HepG2 (cell line): ENCODE data around the gene LYZL1. TPM values are rescaled to one million over a fixed set of nuclear protein-coding genes. Genes with fewer than 3 reads are reported as not detected.

Source experiments
- ATF4 ChIP-seq, 2 experiments: fragments of 450-650 bp in 1 of 2; sonication (generic) in 1 of 2; formaldehyde crosslinking; IDR thresholded peaks; 2 replicates each; pipeline versions ENCODE4 v1.5.0 to v1.8.0; 2020 to 2022; ENCODE audit warnings: mild to moderate bottlenecking in 1 of 2, missing genetic modification reagents in 1 of 2
- IKZF4 ChIP-seq: sonication (generic); formaldehyde crosslinking; IDR thresholded peaks from 2 replicates; pipeline ENCODE4 v1.5.1; 2020; ENCODE audit warnings: borderline replicate concordance, mild to moderate bottlenecking, low read depth, missing genetic modification reagents; ENCODE audit errors: not compliant biosample characterization
- PAF1 ChIP-seq: IDR thresholded peaks from 2 replicates; pipeline ENCODE4 v1.6.1; 2016; ENCODE audit warnings: missing genetic modification reagents, missing compliant biosample characterization
- SOX13 ChIP-seq, 3 experiments: fragments of 450-650 bp in 1 of 3; sonication (generic) in 1 of 3; formaldehyde crosslinking in 1 of 3; IDR thresholded peaks in 2 of 3; conservative IDR thresholded peaks in 1 of 3; 2 replicates each; pipeline versions ENCODE4 v1.5.0 to v1.6.1; 2016 to 2020; ENCODE audit warnings: antibody characterized with exemption in 1 of 3, mild to moderate bottlenecking in 1 of 3, missing compliant biosample characterization in 1 of 3, missing genetic modification reagents in 1 of 3, moderate library complexity in 1 of 3
- TAF1 ChIP-seq: sonication (generic); formaldehyde crosslinking; IDR thresholded peaks from 2 replicates; pipeline ENCODE4 v1.4.0; 2020; ENCODE audit warnings: missing genetic modification reagents
- ZBTB37 ChIP-seq: sonication (generic); formaldehyde crosslinking; IDR thresholded peaks from 2 replicates; pipeline ENCODE4 v1.4.0; 2020; ENCODE audit warnings: mild to moderate bottlenecking, missing genetic modification reagents
- ZNF782 ChIP-seq: sonication (generic); formaldehyde crosslinking; IDR thresholded peaks from 2 replicates; pipeline ENCODE4 v1.4.0; 2020; ENCODE audit warnings: missing genetic modification reagents, mild to moderate bottlenecking, borderline replicate concordance
- ZNF891 ChIP-seq: sonication (generic); formaldehyde crosslinking; IDR thresholded peaks from 2 replicates; pipeline ENCODE4 v1.5.0; 2020; ENCODE audit warnings: mild to moderate bottlenecking, missing genetic modification reagents
- ZUFSP ChIP-seq: sonication (generic); formaldehyde crosslinking; IDR thresholded peaks from 2 replicates; pipeline ENCODE4 v1.9.0; 2021; ENCODE audit warnings: missing genetic modification reagents, mild to moderate bottlenecking, borderline replicate concordance
- polyA plus RNA-seq, 8 experiments: library from polyadenylated mRNA; depleted of rRNA in 3 of 8; stranded (reverse) in 7 of 8; unstranded in 1 of 8; fragments of >200 nt; fragmentation: Illumina TruSeq in 4 of 8; extraction: Trizol in 4 of 8; gene quantifications; 2 replicates each; pipeline versions ENCODE4 v1.2.1 to v1.2.3, GENCODE V29; 2011 to 2016; ENCODE audit warnings: low read depth in 4 of 8, missing spikeins in 1 of 8, mixed read lengths in 1 of 8; ENCODE audit not compliant: insufficient read depth in 1 of 8
- total RNA-seq, 5 experiments: library from RNA; depleted of rRNA; stranded (reverse); fragments of >200 nt; fragmentation: Illumina TruSeq; extraction: Trizol; gene quantifications; 2 replicates each; pipeline ENCODE4 v1.2.3, GENCODE V29; 2016; ENCODE audit warnings: low read depth in 1 of 5
- TF ChIP-seq, protein P1 (sequence below): sonication (generic); formaldehyde crosslinking; IDR thresholded peaks from 2 replicates; pipeline ENCODE4 v1.5.0; 2020; ENCODE audit warnings: mild to moderate bottlenecking, missing genetic modification reagents

LYZL1 gene
- total and polyA plus RNA-seq, 2 of the 13 experiments (the other 11 are each of a cell fraction or from before 2014, with no cell fraction given): not detected

DNA sequence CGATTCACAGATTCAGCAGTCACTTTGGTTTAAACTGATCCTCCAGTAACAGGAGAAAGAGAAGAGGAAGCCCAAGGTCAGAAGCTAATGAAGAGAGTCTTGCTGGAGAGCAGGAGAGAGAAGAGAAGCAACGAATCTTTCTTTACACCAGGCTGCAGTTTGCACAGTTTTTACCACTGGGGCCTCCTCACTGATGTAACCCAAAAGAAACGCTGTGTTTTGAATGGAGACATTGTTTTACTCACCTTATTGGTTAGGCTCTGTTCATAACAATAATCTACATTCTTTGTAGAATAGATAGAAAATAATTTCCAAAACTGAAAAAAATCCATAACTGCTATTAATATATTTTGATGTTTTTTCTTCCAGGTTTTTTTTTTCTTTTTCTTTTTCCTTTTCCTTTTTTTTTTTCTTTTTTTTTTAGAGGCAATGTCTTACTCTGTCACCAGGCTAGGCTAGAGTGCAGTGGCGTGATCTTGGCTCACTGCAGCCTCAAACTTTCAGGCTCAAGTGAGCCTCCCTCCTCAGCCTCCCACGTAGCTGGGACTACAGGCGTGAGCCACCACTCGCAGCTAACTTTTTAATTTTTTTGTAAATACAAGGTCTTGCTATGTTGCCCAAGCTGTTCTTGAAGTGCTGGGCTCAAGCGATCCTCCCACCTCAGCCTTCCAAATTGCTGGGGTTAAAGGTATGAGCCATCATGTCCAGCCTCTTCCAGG lies 27.6 kb downstream of the LYZL1 start (continued):
- no peak for TF ChIP-seq ZUFSP (CRISPR knock-in tag)
- no peak for TF ChIP-seq ZNF782 (CRISPR knock-in tag)
- no peak for TF ChIP-seq ZNF891 (CRISPR knock-in tag)
- TF ChIP-seq PAF1 (CRISPR knock-in tag): no peak
- TF ChIP-seq ATF4 (CRISPR knock-in tag; IDR thresholded peaks at IDR 0.05): peak in 1 of 2 experiments; percentile 85; a peak in 2 of 4 replicates
- TF ChIP-seq, protein P1, sequence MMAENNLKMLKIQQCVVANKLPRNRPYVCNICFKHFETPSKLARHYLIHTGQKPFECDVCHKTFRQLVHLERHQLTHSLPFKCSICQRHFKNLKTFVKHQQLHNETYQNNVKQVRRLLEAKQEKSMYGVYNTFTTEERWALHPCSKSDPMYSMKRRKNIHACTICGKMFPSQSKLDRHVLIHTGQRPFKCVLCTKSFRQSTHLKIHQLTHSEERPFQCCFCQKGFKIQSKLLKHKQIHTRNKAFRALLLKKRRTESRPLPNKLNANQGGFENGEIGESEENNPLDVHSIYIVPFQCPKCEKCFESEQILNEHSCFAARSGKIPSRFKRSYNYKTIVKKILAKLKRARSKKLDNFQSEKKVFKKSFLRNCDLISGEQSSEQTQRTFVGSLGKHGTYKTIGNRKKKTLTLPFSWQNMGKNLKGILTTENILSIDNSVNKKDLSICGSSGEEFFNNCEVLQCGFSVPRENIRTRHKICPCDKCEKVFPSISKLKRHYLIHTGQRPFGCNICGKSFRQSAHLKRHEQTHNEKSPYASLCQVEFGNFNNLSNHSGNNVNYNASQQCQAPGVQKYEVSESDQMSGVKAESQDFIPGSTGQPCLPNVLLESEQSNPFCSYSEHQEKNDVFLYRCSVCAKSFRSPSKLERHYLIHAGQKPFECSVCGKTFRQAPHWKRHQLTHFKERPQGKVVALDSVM (CRISPR knock-in tag): peak; percentile 92
- TF ChIP-seq ZBTB37 (CRISPR knock-in tag): no peak
- TF ChIP-seq SOX13 (IDR thresholded peaks at IDR 0.05): no peak
- peak in 1 of 2 experiments; percentile 21; a peak in 1 of 4 replicates for TF ChIP-seq SOX13 (CRISPR knock-in tag; conservative IDR thresholded peaks at IDR 0.05 in 1 of 2, IDR thresholded peaks at IDR 0.05 in 1 of 2)
- TF ChIP-seq IKZF4 (CRISPR knock-in tag): no peak
- TF ChIP-seq TAF1 (CRISPR knock-in tag): no peak
